Breast epithelium (tissue), 4 donors: ENCODE data around the gene SP2. TPM values are rescaled to one million over a fixed set of nuclear protein-coding genes. Genes with fewer than 3 reads are reported as not detected.
A peak's percentile ranks its signal among the peaks of the same experiment; 100 is the strongest.

Experiments
- DNase-seq, 2 donors: peaks; one replicate each; pipeline ENCODE4 v3.0.0-alpha.2; 2019; ENCODE audit warnings: low spot score in 2 of 2
- H3K27ac ChIP-seq, 2 donors: fragments of 200-600 bp; sonication (generic) in 1 of 2; one replicate each; pipeline ENCODE4 v1.5.1; 2016 to 2019; ENCODE audit warnings: mild to moderate bottlenecking in 1 of 2
- H3K27me3 ChIP-seq, 2 donors: fragments of 200-600 bp; sonication (generic) in 1 of 2; one replicate each; pipeline versions ENCODE4 v1.5.1 to v1.6.0; 2017 to 2019; ENCODE audit warnings: control low read depth in 1 of 2, mild to moderate bottlenecking in 1 of 2
- H3K36me3 ChIP-seq: fragments of 200-600 bp; one replicate; pipeline ENCODE4 v1.5.1; 2019
- H3K4me1 ChIP-seq, 2 donors: fragments of 200-600 bp; sonication (generic); one replicate each; pipeline ENCODE4 v1.5.1; 2016 to 2019; ENCODE audit warnings: control low read depth in 1 of 2
- H3K4me3 ChIP-seq, 3 donors: fragments of 200-600 bp; sonication (generic); 1 replicate in 2 of 3; 2 replicates in 1 of 3; pipeline ENCODE4 v1.5.1; 2016 to 2019; ENCODE audit warnings: mild to moderate bottlenecking in 3 of 3, moderate library complexity in 2 of 3
- H3K9me3 ChIP-seq, 2 donors: fragments of 200-600 bp; sonication (generic) in 1 of 2; one replicate each; pipeline ENCODE4 v1.5.1; 2016 to 2019; ENCODE audit warnings: control low read depth in 1 of 2
- POLR2A ChIP-seq: fragments of 450-650 bp; IDR thresholded peaks from one replicate; pipeline ENCODE4 v1.6.1; 2016; ENCODE audit warnings: antibody characterized with exemption, mild to moderate bottlenecking, moderate library complexity
- POLR2AphosphoS5 ChIP-seq, 3 donors: sonication (generic); formaldehyde crosslinking; IDR thresholded peaks; one replicate each; pipeline ENCODE4 v1.6.1; 2017; ENCODE audit warnings: antibody characterized with exemption in 3 of 3
- intact Hi-C: fragments of 100-400 bp; cut with DNase I; formaldehyde crosslinking; loops from one replicate; pipeline ENCODE4 v1.15.1; 2023; ENCODE audit warnings: low total_unique reads
- total RNA-seq, 3 donors: library from RNA; depleted of rRNA; stranded (reverse); fragments of >200 nt; gene quantifications; one replicate each; pipeline ENCODE4 v1.1.0, GENCODE V29; 2016
- TF ChIP-seq, protein P1 (sequence below), 3 donors: fragments of 450-650 bp; IDR thresholded peaks; one replicate each; pipeline ENCODE4 v1.5.1; 2016 to 2017; ENCODE audit warnings: antibody characterized with exemption in 3 of 3, mild to moderate bottlenecking in 3 of 3, moderate library complexity in 3 of 3

The SP2 gene
- total RNA-seq, 3 donors from 2014 or later, result 4.6 to 9.8 (median 5.6) TPM

GRCh38 chr17:47879776-47880454, 16.1 kb upstream of the SP2 start:
- Histone ChIP-seq H3K4me3 (no peak overlapping the region), H3K27ac (no peak overlapping the region), H3K4me1 (peaks cover 10 to 14% of the 10 kb centered on the region in 2 donors), H3K36me3 (no peaks in the 10 kb centered on the region), H3K9me3 (no peaks in the 10 kb centered on the region), H3K27me3 (no peaks in the 10 kb centered on the region)
- intact Hi-C loops, result no loop called here
- DNase-seq, result no peak
- TF ChIP-seq, protein P1, sequence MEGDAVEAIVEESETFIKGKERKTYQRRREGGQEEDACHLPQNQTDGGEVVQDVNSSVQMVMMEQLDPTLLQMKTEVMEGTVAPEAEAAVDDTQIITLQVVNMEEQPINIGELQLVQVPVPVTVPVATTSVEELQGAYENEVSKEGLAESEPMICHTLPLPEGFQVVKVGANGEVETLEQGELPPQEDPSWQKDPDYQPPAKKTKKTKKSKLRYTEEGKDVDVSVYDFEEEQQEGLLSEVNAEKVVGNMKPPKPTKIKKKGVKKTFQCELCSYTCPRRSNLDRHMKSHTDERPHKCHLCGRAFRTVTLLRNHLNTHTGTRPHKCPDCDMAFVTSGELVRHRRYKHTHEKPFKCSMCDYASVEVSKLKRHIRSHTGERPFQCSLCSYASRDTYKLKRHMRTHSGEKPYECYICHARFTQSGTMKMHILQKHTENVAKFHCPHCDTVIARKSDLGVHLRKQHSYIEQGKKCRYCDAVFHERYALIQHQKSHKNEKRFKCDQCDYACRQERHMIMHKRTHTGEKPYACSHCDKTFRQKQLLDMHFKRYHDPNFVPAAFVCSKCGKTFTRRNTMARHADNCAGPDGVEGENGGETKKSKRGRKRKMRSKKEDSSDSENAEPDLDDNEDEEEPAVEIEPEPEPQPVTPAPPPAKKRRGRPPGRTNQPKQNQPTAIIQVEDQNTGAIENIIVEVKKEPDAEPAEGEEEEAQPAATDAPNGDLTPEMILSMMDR (IDR thresholded peaks at IDR 0.05), result no peak
- TF ChIP-seq POLR2AphosphoS5 (IDR thresholded peaks at IDR 0.05) (no peak), POLR2A (no peak)

GRCh38 chr17:47882247-47882646, 13.8 kb upstream of the SP2 start:
- Histone ChIP-seq H3K9me3 (no peaks in the 10 kb centered on the region), H3K4me3 (peak overlapping the region; percentile 3 to 43 (median 15)), H3K27me3 (no peaks in the 10 kb centered on the region), H3K36me3 (no peaks in the 10 kb centered on the region), H3K4me1 (peaks cover 13 to 14% of the 10 kb centered on the region in 2 donors), H3K27ac (peak overlapping the region; percentile 77 to 78)
- DNase-seq, result peak in 1 of 2 donors; percentile 64
- intact Hi-C loops, result no loop called here
- TF ChIP-seq, protein P1 (IDR thresholded peaks at IDR 0.05), result no peak
- TF ChIP-seq POLR2A (no peak), POLR2AphosphoS5 (IDR thresholded peaks at IDR 0.05) (no peak)

DNA sequence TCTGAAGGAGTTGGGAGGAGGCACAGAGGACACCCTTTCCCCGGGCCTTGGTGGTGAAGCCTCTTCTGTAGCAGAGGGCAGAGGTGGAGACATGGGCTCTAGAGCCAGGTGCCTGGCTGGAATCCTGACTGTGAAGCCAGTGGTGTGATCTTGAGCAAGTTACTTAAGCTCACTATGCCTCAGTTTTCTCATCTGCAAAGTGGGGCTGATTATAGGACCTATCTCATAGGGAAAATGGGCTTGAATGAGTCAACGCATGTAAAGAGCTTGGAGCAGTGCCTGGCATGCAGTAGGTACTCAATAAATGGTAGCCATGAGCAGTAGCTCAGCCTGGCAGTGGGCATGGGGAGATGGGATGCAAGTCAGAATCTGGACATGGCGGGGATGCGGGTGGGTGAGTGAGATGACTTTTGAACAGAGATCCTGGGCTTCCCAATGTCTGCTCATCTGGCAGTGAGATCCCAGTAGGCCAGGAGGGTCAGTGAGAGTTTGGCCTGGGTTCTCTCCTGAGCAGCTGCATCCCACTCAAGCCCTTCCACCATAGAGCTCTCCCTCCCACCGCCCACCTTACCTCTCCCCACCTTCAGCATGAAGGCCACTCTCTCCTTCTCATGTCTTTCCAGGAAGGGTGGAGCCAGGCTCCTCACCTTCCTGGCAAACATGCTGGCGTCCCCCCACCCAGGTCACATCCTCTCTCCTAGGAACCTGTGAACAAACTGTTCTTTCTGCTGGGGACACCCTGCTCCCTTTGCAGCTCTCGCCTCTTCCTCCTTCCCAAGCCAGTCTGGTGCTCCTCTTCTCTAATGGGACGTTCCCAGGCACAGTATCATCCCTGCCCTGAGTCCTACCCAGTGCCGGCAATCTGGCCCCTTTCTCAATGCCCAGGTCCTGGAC, 13.1 kb upstream of the SP2 start:
- Histone ChIP-seq H3K27ac (peak overlapping the region; percentile 77 to 78), H3K36me3 (no peaks in the 10 kb centered on the region), H3K4me3 (peak overlapping the region in 2 of 3 donors; percentile 3 to 43), H3K27me3 (no peaks in the 10 kb centered on the region), H3K9me3 (no peaks in the 10 kb centered on the region), H3K4me1 (peaks cover 13 to 14% of the 10 kb centered on the region in 2 donors)
- intact Hi-C loops, result no loop called here
- no peak for TF ChIP-seq POLR2A
- TF ChIP-seq, protein P1 (IDR thresholded peaks at IDR 0.05), result no peak
- TF ChIP-seq POLR2AphosphoS5 (IDR thresholded peaks at IDR 0.05), result no peak
- DNase-seq, result no peak

- DNase-seq, result peak; percentile 71 to 82
- intact Hi-C loops, result no loop called here
- no peaks in the 10 kb centered on the region for H3K9me3 ChIP-seq
- peak overlapping the region; percentile 77 to 78 for H3K27ac ChIP-seq
- H3K4me3 ChIP-seq, result peak overlapping the region in 1 of 3 donors; percentile 28
- H3K27me3 ChIP-seq, result no peaks in the 10 kb centered on the region
- no peaks in the 10 kb centered on the region for H3K36me3 ChIP-seq
- TF ChIP-seq POLR2A, result no peak
- TF ChIP-seq POLR2AphosphoS5 (IDR thresholded peaks at IDR 0.05), result no peak
- H3K4me1 ChIP-seq, result peaks cover 13 to 14% of the 10 kb centered on the region in 2 donors
Measured at GRCh38 chr17:47883589-47884426, 12.2 kb upstream of the SP2 start.

- H3K27me3 ChIP-seq, result no peaks in the 10 kb centered on the region
- DNase-seq, result peak in 1 of 2 donors; percentile 80
- peaks cover 13 to 14% of the 10 kb centered on the region in 2 donors for H3K4me1 ChIP-seq
- H3K9me3 ChIP-seq, result no peaks in the 10 kb centered on the region
- H3K36me3 ChIP-seq, result no peaks in the 10 kb centered on the region
- intact Hi-C loops, result no loop called here
- TF ChIP-seq POLR2AphosphoS5 (IDR thresholded peaks at IDR 0.05) (peak in 1 of 3 donors; percentile 12), POLR2A (no peak)
- TF ChIP-seq, protein P1 (IDR thresholded peaks at IDR 0.05), result no peak
- H3K27ac ChIP-seq, result peak overlapping the region; percentile 77 to 78
- peak overlapping the region in 1 of 3 donors; percentile 10 for H3K4me3 ChIP-seq
Measured at GRCh38 chr17:47884427-47884740, 11.7 kb upstream of the SP2 start.
